ENCODE data around the gene MAML3.

MAML3 gene

DNA sequence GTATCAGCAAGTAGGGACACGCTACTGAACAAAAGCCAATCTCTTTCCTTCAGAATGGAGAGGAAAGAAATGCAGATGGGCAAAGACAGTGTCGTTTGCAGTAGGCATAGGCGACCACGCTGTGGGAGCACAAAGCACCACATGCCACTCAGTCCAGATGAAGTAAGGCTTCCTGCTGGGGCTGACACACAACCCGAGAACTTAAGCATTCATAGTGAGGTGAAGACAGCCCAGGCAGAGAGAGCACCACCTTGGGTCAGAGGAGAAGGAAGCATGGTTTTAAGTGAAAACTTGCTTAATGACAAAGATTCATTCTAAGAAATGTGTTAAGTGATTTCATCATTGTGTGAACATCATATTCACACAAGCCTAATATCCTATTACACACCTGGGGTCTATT, 249.6 kb downstream of the MAML3 start:
- TF ChIP-seq, protein P1, sequence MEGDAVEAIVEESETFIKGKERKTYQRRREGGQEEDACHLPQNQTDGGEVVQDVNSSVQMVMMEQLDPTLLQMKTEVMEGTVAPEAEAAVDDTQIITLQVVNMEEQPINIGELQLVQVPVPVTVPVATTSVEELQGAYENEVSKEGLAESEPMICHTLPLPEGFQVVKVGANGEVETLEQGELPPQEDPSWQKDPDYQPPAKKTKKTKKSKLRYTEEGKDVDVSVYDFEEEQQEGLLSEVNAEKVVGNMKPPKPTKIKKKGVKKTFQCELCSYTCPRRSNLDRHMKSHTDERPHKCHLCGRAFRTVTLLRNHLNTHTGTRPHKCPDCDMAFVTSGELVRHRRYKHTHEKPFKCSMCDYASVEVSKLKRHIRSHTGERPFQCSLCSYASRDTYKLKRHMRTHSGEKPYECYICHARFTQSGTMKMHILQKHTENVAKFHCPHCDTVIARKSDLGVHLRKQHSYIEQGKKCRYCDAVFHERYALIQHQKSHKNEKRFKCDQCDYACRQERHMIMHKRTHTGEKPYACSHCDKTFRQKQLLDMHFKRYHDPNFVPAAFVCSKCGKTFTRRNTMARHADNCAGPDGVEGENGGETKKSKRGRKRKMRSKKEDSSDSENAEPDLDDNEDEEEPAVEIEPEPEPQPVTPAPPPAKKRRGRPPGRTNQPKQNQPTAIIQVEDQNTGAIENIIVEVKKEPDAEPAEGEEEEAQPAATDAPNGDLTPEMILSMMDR (IDR thresholded peaks at IDR 0.05; ENCODE audit: poor library complexity, severe bottlenecking): no peak
- Histone ChIP-seq H3K4me1 (ENCODE audit: insufficient read depth, poor library complexity, severe bottlenecking) (peaks cover 7% of the 10 kb centered on the region), H3K27ac (ENCODE audit: poor library complexity, severe bottlenecking) (no peak overlapping the region), H3K4me3 (ENCODE audit: severe bottlenecking) (no peak overlapping the region), H3K9me3 (ENCODE audit: severe bottlenecking) (no peaks in the 10 kb centered on the region), H3K36me3 (ENCODE audit: low read depth) (no peaks in the 10 kb centered on the region), H3K27me3 (ENCODE audit: insufficient read depth, poor library complexity, severe bottlenecking) (no peaks in the 10 kb centered on the region)
- ATAC-seq (ENCODE audit: low read depth) (no peak), DNase-seq (ENCODE audit: low spot score) (no peak)

DNA sequence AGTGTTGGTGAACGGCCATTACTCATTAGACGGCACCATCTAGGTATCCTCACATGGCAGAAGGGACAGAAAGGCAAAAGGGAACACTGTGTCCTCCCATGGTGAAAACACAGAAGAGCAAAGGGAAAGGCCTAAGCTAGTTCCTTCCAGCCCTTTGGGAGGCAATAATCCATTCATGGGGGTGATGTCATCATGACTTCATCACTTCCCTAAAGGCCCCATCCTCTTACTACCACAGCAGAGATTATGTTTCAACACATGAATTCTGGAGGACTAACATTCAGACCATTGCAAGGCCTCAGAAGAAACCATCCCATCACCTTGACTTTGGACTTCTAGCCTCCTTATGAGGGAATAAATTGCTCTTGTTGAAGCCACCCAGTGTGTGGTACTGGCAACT, 250.1 kb downstream of the MAML3 start:
- Histone ChIP-seq H3K36me3 (ENCODE audit: low read depth) (no peaks in the 10 kb centered on the region), H3K27ac (ENCODE audit: poor library complexity, severe bottlenecking) (no peak overlapping the region), H3K27me3 (ENCODE audit: insufficient read depth, poor library complexity, severe bottlenecking) (no peaks in the 10 kb centered on the region), H3K4me1 (ENCODE audit: insufficient read depth, poor library complexity, severe bottlenecking) (peaks cover 7% of the 10 kb centered on the region), H3K9me3 (ENCODE audit: severe bottlenecking) (no peaks in the 10 kb centered on the region), H3K4me3 (ENCODE audit: severe bottlenecking) (no peak overlapping the region)
- DNase-seq (ENCODE audit: low spot score) (no peak), ATAC-seq (ENCODE audit: low read depth) (no peak)
- TF ChIP-seq, protein P1 (IDR thresholded peaks at IDR 0.05; ENCODE audit: poor library complexity, severe bottlenecking): no peak

- Histone ChIP-seq H3K4me1 (ENCODE audit: insufficient read depth, poor library complexity, severe bottlenecking) (peaks cover 7% of the 10 kb centered on the region), H3K4me3 (ENCODE audit: severe bottlenecking) (no peak overlapping the region), H3K36me3 (ENCODE audit: low read depth) (no peaks in the 10 kb centered on the region), H3K9me3 (ENCODE audit: severe bottlenecking) (no peaks in the 10 kb centered on the region), H3K27me3 (ENCODE audit: insufficient read depth, poor library complexity, severe bottlenecking) (no peaks in the 10 kb centered on the region), H3K27ac (ENCODE audit: poor library complexity, severe bottlenecking) (no peak overlapping the region)
- TF ChIP-seq, protein P1 (IDR thresholded peaks at IDR 0.05; ENCODE audit: poor library complexity, severe bottlenecking): no peak
- DNase-seq (ENCODE audit: low spot score): no peak
- no peak for ATAC-seq (ENCODE audit: low read depth)
These were observed 251.4 kb downstream of the MAML3 start for GRCh38 chr4:139902321-139903320.

GRCh38 chr4:139901531-139902320, 252.3 kb downstream of the MAML3 start:
- no peaks in the 10 kb centered on the region for H3K36me3 ChIP-seq (ENCODE audit: low read depth)
- H3K27ac ChIP-seq (ENCODE audit: poor library complexity, severe bottlenecking): no peak overlapping the region
- peaks cover 7% of the 10 kb centered on the region for H3K4me1 ChIP-seq (ENCODE audit: insufficient read depth, poor library complexity, severe bottlenecking)
- TF ChIP-seq, protein P1 (IDR thresholded peaks at IDR 0.05; ENCODE audit: poor library complexity, severe bottlenecking): no peak
- no peak overlapping the region for H3K4me3 ChIP-seq (ENCODE audit: severe bottlenecking)
- ATAC-seq (ENCODE audit: low read depth): peak; percentile 50; the same call in 2 of the 3 replicates
- no peaks in the 10 kb centered on the region for H3K9me3 ChIP-seq (ENCODE audit: severe bottlenecking)
- H3K27me3 ChIP-seq (ENCODE audit: insufficient read depth, poor library complexity, severe bottlenecking): no peaks in the 10 kb centered on the region
- no peak for DNase-seq (ENCODE audit: low spot score)

Data from RWPE2 (cell line).